IMR-90 (cell line): ENCODE data around the gene FLT1. TPM values are rescaled to one million over a fixed set of nuclear protein-coding genes. Genes with fewer than 3 reads are reported as not detected.

Experiments
- ATAC-seq: fragments of 200-7000 bp; cut with Tn5 transposase; 2 replicates; pipeline ENCODE4 v1.9.1; 2020; ENCODE audit warnings: low read depth, mild to moderate bottlenecking, moderate library complexity
- BruUV-seq: library from RNA; stranded (reverse); fragments of 400-500 nt; replicated peaks from 2 replicates; lab custom pipeline; 2021; lab: Mats Ljungman, UMichigan
- CTCF ChIA-PET: fragments of 300-600 bp; formaldehyde crosslinking; extraction: SDS; loops from one replicate; lab custom pipeline; 2021; ENCODE audit warnings: antibody characterized with exemption; lab: Yijun Ruan, JAX
- POLR2A ChIA-PET: fragments of 300-600 bp; sonication (Branson Sonifier 250); formaldehyde crosslinking; loops from one replicate; lab custom pipeline; 2022; ENCODE audit warnings: antibody characterized with exemption; ENCODE audit not compliant: unreplicated experiment; lab: Charles Lee
- DNase-seq: peaks from one replicate; pipeline ENCODE4 v3.0.0; 2013
- H2AFZ ChIP-seq: replicated peaks from 2 replicates; pipeline ENCODE3; 2013; ENCODE audit warnings: low read length, mild to moderate bottlenecking; ENCODE audit not compliant: poor library complexity
- H2AK5ac ChIP-seq: 2 replicates; pipeline ENCODE4 v1.6.1; 2013; ENCODE audit warnings: low read depth, low read length, inconsistent platforms
- H2AK9ac ChIP-seq: replicated peaks from 2 replicates; pipeline ENCODE3; 2013; ENCODE audit warnings: mild to moderate bottlenecking, low read depth, low read length, moderate library complexity; ENCODE audit not compliant: poor library complexity
- H2BK120ac ChIP-seq: 2 replicates; pipeline ENCODE4 v1.6.1; 2013; ENCODE audit warnings: low read depth, low read length, inconsistent platforms
- H2BK15ac ChIP-seq: 3 replicates; pipeline ENCODE4 v1.6.1; 2013; ENCODE audit warnings: low read depth, low read length, inconsistent platforms
- H2BK20ac ChIP-seq: 2 replicates; pipeline ENCODE4 v1.6.1; 2013; ENCODE audit warnings: low read depth, mild to moderate bottlenecking, inconsistent platforms, low read length, moderate library complexity
- H2BK5ac ChIP-seq: 2 replicates; pipeline ENCODE4 v1.6.1; 2013; ENCODE audit warnings: mild to moderate bottlenecking, low read depth, low read length, inconsistent platforms; ENCODE audit not compliant: poor library complexity, severe bottlenecking
- H3K14ac ChIP-seq: replicated peaks from 2 replicates; pipeline ENCODE4 v1.6.1; 2013; ENCODE audit warnings: low read depth, low read length, inconsistent platforms
- H3K18ac ChIP-seq: 2 replicates; pipeline ENCODE4 v1.6.1; 2013; ENCODE audit warnings: low read depth, low read length, control low read depth
- H3K23ac ChIP-seq: 2 replicates; pipeline ENCODE4 v1.6.1; 2013; ENCODE audit warnings: low read depth, low read length, inconsistent platforms
- H3K27ac ChIP-seq: 2 replicates; pipeline ENCODE4 v1.5.1; 2013; ENCODE audit warnings: mild to moderate bottlenecking, control low read depth, low read length; ENCODE audit not compliant: insufficient read depth
- H3K27me3 ChIP-seq: 2 replicates; pipeline ENCODE4 v1.6.1; 2013; ENCODE audit warnings: low read length; ENCODE audit not compliant: control insufficient read depth, insufficient read depth
- H3K36me3 ChIP-seq: 2 replicates; pipeline ENCODE4 v1.6.1; 2013; ENCODE audit warnings: low read length, mixed read lengths; ENCODE audit not compliant: control insufficient read depth, insufficient read depth
- H3K4ac ChIP-seq: 2 replicates; pipeline ENCODE4 v1.6.1; 2013; ENCODE audit warnings: low read depth, low read length, inconsistent platforms
- H3K4me1 ChIP-seq: 2 replicates; pipeline ENCODE4 v1.6.1; 2013; ENCODE audit warnings: low read length, mixed read lengths; ENCODE audit not compliant: control insufficient read depth, insufficient read depth
- H3K4me2 ChIP-seq: 2 replicates; pipeline ENCODE4 v1.6.1; 2013; ENCODE audit warnings: low read depth, mild to moderate bottlenecking, control low read depth, low read length, moderate library complexity
- H3K4me3 ChIP-seq: 2 replicates; pipeline ENCODE4 v1.5.1; 2013; ENCODE audit warnings: low read depth, mild to moderate bottlenecking, control low read depth, low read length, moderate library complexity; ENCODE audit not compliant: insufficient read depth
- H3K56ac ChIP-seq: 2 replicates; pipeline ENCODE4 v1.6.1; 2013; ENCODE audit warnings: low read length, inconsistent platforms; ENCODE audit not compliant: insufficient read depth; ENCODE audit errors: extremely low read depth
- H3K79me1 ChIP-seq, 2 experiments: 2 replicates each; pipeline ENCODE4 v1.6.1; 2013; ENCODE audit warnings: low read length in 2 of 2, inconsistent platforms in 1 of 2, low read depth in 1 of 2
- H3K9ac ChIP-seq: 2 replicates; pipeline ENCODE4 v1.6.1; 2013; ENCODE audit warnings: low read depth, low read length, control low read depth
- H3K9me1 ChIP-seq: 2 replicates; pipeline ENCODE4 v1.6.1; 2013; ENCODE audit warnings: low read length, inconsistent platforms; ENCODE audit not compliant: insufficient read depth
- H3K9me3 ChIP-seq: 2 replicates; pipeline ENCODE4 v1.6.1; 2013; ENCODE audit warnings: low read length; ENCODE audit not compliant: control insufficient read depth, insufficient read depth
- H4K20me1 ChIP-seq: 2 replicates; pipeline ENCODE4 v1.6.1; 2013; ENCODE audit warnings: low read length, inconsistent platforms; ENCODE audit not compliant: insufficient read depth
- H4K5ac ChIP-seq: 2 replicates; pipeline ENCODE4 v1.6.1; 2013; ENCODE audit warnings: mild to moderate bottlenecking, low read depth, low read length, control low read depth
- H4K8ac ChIP-seq, 2 experiments: 2 replicates each; pipeline ENCODE4 v1.6.1; 2013; ENCODE audit warnings: low read depth in 2 of 2, low read length in 2 of 2, control low read depth in 1 of 2, inconsistent platforms in 1 of 2
- H4K91ac ChIP-seq: 2 replicates; pipeline ENCODE4 v1.6.1; 2013; ENCODE audit warnings: low read depth, low read length, inconsistent platforms; ENCODE audit not compliant: insufficient read depth
- CTCF ChIP-seq: conservative IDR thresholded peaks from 2 replicates; pipeline ENCODE4 v1.5.1; 2012; ENCODE audit warnings: mild to moderate bottlenecking, low read depth, low read length, improper control_type of control experiment
- FOS ChIP-seq: fragments of 150-350 bp; IDR thresholded peaks from 2 replicates; pipeline ENCODE4 v1.6.1; 2016; ENCODE audit warnings: low read depth, low read length
- RAD21 ChIP-seq: IDR thresholded peaks from 2 replicates; pipeline ENCODE4 v1.6.1; 2012; ENCODE audit warnings: low read length, improper control_type of control experiment
- RFX5 ChIP-seq: IDR thresholded peaks from 2 replicates; pipeline ENCODE4 v1.8.0; 2012; ENCODE audit warnings: low read depth, mild to moderate bottlenecking, low read length, moderate library complexity
- SMC3 ChIP-seq: fragments of 150-350 bp; IDR thresholded peaks from 2 replicates; pipeline ENCODE4 v1.6.1; 2016; ENCODE audit warnings: low read depth, mild to moderate bottlenecking, antibody characterized with exemption, low read length, moderate library complexity
- WGBS, 2 experiments: methylation state at CpG; one replicate each; pipeline versions ENCODE4 v1.1.5 to v1.1.7; 2013; ENCODE audit warnings: missing lambda C conversion rate in 2 of 2; ENCODE audit not compliant: insufficient read length in 1 of 2; ENCODE audit errors: extremely low coverage in 2 of 2; 5-methylcytosine and 5-hydroxymethylcytosine counted together
- dilution Hi-C: fragments of 300-500 bp; cut with HindIII; formaldehyde crosslinking; loops from one replicate; pipeline ENCODE4 v1.14.3; 2018; ENCODE audit warnings: low sequenced_read_pairs; ENCODE audit not compliant: unreplicated experiment
- in situ Hi-C: fragments of 300-500 bp; cut with MboI; formaldehyde crosslinking; loops from 3 replicates; pipeline ENCODE4 v1.14.3; 2019; ENCODE audit warnings: low sequenced_read_pairs, inconsistent platforms, mixed read lengths
- intact Hi-C: fragments of 100-400 bp; cut with micrococcal nuclease; formaldehyde crosslinking; loops from 2 replicates; pipeline ENCODE4 v1.10.0; 2022
- polyA plus RNA-seq, 3 experiments: library from polyadenylated mRNA; depleted of rRNA; stranded (reverse); fragments of >200 nt; gene quantifications; 2 replicates each; pipeline ENCODE4 v1.2.3, GENCODE V29; 2012; ENCODE audit warnings: low replicate concordance in 1 of 3
- total RNA-seq: library from RNA; depleted of rRNA; stranded (reverse); fragments of >200 nt; gene quantifications from 2 replicates; pipeline ENCODE4 v1.2.3, GENCODE V29; 2012

Gene FLT1
- total and polyA plus RNA-seq, 2 of the 4 experiments (the other 2 are of a cell fraction) = 4.5 to 10.4 TPM

- in situ Hi-C loops (no loop called here), dilution Hi-C loops (no loop called here), intact Hi-C loops (no loop called here)
- no peak overlapping the region for H2BK5ac ChIP-seq
- no peak overlapping the region for H3K18ac ChIP-seq
- no peaks in the 10 kb centered on the region for H3K27me3 ChIP-seq
- H3K27ac ChIP-seq = no peak overlapping the region
- no peak overlapping the region for H3K23ac ChIP-seq
- H3K9me1 ChIP-seq = no peaks in the 10 kb centered on the region
- no peak overlapping the region for H2AK5ac ChIP-seq
- no peak for TF ChIP-seq FOS
- 0 out of 2 replicates have a peak, but pooled peaks have one; percentile 14 for TF ChIP-seq CTCF
- no peak for TF ChIP-seq SMC3
- TF ChIP-seq RAD21 = peak; percentile 18; the same call in 1 of the 2 replicates
- TF ChIP-seq RFX5 = no peak
- H2AK9ac ChIP-seq = no peak overlapping the region
- no TSS peak for BruUV-seq
- H3K9me3 ChIP-seq = no peaks in the 10 kb centered on the region
- no peak overlapping the region for H3K4me2 ChIP-seq
- peaks cover 10% of the 10 kb centered on the region for H3K36me3 ChIP-seq
- H2AFZ ChIP-seq = no peak overlapping the region
- no peak overlapping the region for H2BK20ac ChIP-seq
- ChIA-PET CTCF (interaction anchor here (0.6 kb wide), 1 partner anchor 12 kb away, joined by 8 read pairs; no protein-coding TSS in a partner anchor), POLR2A (no interaction called here)
- H2BK120ac ChIP-seq = no peak overlapping the region
- H3K79me1 ChIP-seq = peaks cover 0 to 4% of the 10 kb centered on the region in 2 experiments; a peak in 1 of 4 replicates
- H3K4me1 ChIP-seq = no peaks in the 10 kb centered on the region
- no peak overlapping the region for H3K9ac ChIP-seq
- no peak overlapping the region for H4K91ac ChIP-seq
- no peak for ATAC-seq
- no peak overlapping the region for H3K56ac ChIP-seq
- WGBS, 2 experiments = 40% methylated on average over 1 of the region's 3 CpGs; no CpG with 5 or more reads in 1 of the 2 experiments
- H3K14ac ChIP-seq = no peak overlapping the region
- H4K20me1 ChIP-seq = no peaks in the 10 kb centered on the region
- DNase-seq = peak; percentile 3
- H2BK15ac ChIP-seq = no peak overlapping the region
- no peak overlapping the region for H3K4ac ChIP-seq
- no peak overlapping the region for H4K8ac ChIP-seq
- no peak overlapping the region for H3K4me3 ChIP-seq
- no peak overlapping the region for H4K5ac ChIP-seq
These were observed 221.0 kb downstream of the FLT1 start for GRCh38 chr13:28273919-28274318.
